Body of pancreas (tissue), 4 donors: ENCODE measurements around the gene FAM90A1.
"Not testable (repeated sequence)": the region's sequence is repeated elsewhere in the genome, so short reads cannot be mapped to it uniquely, and the experiment has no call there.

Experiments used
- POLR2A ChIP-seq, 3 donors: fragments of 450-650 bp; IDR thresholded peaks; one replicate each; pipeline ENCODE4 v1.6.1; 2016; ENCODE audit warnings: antibody characterized with exemption in 3 of 3, mild to moderate bottlenecking in 2 of 3
- TF ChIP-seq, protein P1 (sequence below), 7 experiments: fragments of 450-650 bp in 4 of 7; fragments of 200-600 bp in 3 of 7; sonication (generic) in 3 of 7; IDR thresholded peaks; one replicate each; pipeline ENCODE4 v1.5.1; 2016 to 2019; ENCODE audit warnings: antibody characterized with exemption in 7 of 7

DNA sequence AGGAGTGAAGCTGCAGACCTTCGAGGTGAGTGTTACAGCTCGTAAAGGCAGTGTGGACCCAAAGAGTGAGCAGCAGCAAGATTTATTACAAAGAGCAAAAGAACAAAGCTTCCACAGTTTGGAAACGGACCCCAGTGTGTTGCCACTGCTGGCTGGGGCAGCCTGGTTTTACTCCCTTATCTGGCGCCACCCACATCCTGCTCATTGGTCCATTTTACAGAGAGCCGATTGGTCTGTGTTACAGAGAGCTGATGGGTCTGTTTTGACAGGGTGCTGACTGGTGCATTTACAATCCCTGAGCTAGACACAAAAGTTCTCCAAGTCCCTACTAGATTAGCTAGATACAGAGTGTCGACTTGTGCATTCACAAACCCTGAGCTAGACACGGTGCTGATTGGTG is 24.2 kb upstream of the FAM90A1 start:
- TF ChIP-seq POLR2A (IDR thresholded peaks at IDR 0.05), result not testable (repeated sequence)
- TF ChIP-seq, protein P1, sequence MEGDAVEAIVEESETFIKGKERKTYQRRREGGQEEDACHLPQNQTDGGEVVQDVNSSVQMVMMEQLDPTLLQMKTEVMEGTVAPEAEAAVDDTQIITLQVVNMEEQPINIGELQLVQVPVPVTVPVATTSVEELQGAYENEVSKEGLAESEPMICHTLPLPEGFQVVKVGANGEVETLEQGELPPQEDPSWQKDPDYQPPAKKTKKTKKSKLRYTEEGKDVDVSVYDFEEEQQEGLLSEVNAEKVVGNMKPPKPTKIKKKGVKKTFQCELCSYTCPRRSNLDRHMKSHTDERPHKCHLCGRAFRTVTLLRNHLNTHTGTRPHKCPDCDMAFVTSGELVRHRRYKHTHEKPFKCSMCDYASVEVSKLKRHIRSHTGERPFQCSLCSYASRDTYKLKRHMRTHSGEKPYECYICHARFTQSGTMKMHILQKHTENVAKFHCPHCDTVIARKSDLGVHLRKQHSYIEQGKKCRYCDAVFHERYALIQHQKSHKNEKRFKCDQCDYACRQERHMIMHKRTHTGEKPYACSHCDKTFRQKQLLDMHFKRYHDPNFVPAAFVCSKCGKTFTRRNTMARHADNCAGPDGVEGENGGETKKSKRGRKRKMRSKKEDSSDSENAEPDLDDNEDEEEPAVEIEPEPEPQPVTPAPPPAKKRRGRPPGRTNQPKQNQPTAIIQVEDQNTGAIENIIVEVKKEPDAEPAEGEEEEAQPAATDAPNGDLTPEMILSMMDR (IDR thresholded peaks at IDR 0.05), result not testable (repeated sequence)
